Vagina (tissue), 2 donors: Measurements from ENCODE around the gene ANKIB1. TPM values are rescaled to one million over a fixed set of nuclear protein-coding genes. Genes with fewer than 3 reads are reported as not detected.

ENCODE experiments used
- DNase-seq, 2 donors: peaks; one replicate each; pipeline ENCODE4 v3.0.0-alpha.2; 2017; ENCODE audit errors: extremely low spot score in 2 of 2
- H3K27ac ChIP-seq: fragments of 200-600 bp; sonication (generic); one replicate; pipeline ENCODE4 v1.5.1; 2019
- H3K27me3 ChIP-seq: fragments of 200-600 bp; sonication (generic); one replicate; pipeline ENCODE4 v1.5.1; 2019
- H3K36me3 ChIP-seq, 2 donors: fragments of 200-600 bp; sonication (generic); one replicate each; pipeline ENCODE4 v1.5.1; 2017 to 2019
- H3K4me1 ChIP-seq: fragments of 200-600 bp; sonication (generic); one replicate; pipeline ENCODE4 v1.5.1; 2019
- H3K4me3 ChIP-seq, 2 donors: fragments of 200-600 bp; sonication (generic); 1 replicate in 1 of 2; 2 replicates in 1 of 2; pipeline ENCODE4 v1.5.1; 2016 to 2019
- H3K9me3 ChIP-seq: fragments of 200-600 bp; sonication (generic); one replicate; pipeline ENCODE4 v1.5.1; 2019
- CTCF ChIP-seq, 3 experiments: fragments of 450-650 bp in 2 of 3; fragments of 200-600 bp in 1 of 3; sonication (generic) in 1 of 3; IDR thresholded peaks; one replicate each; pipeline ENCODE4 v1.5.1; 2017 to 2019; ENCODE audit warnings: antibody characterized with exemption in 3 of 3, mild to moderate bottlenecking in 2 of 3, moderate library complexity in 2 of 3
- POLR2A ChIP-seq, 2 donors: fragments of 450-650 bp; IDR thresholded peaks; one replicate each; pipeline ENCODE4 v1.6.1; 2017; ENCODE audit warnings: antibody characterized with exemption in 2 of 2, mild to moderate bottlenecking in 2 of 2, moderate library complexity in 2 of 2
- POLR2AphosphoS5 ChIP-seq, 2 donors: sonication (generic); formaldehyde crosslinking; IDR thresholded peaks; one replicate each; pipeline ENCODE4 v1.9.0; 2017; ENCODE audit warnings: antibody characterized with exemption in 2 of 2, mild to moderate bottlenecking in 2 of 2, low read depth in 1 of 2; ENCODE audit not compliant: insufficient read depth in 1 of 2
- intact Hi-C: fragments of 100-400 bp; cut with DNase I; formaldehyde crosslinking; loops from one replicate; pipeline ENCODE4 v1.15.1; 2023
- total RNA-seq: library from RNA; depleted of rRNA; stranded (reverse); fragments of >200 nt; gene quantifications from one replicate; pipeline ENCODE4 v1.2.3, GENCODE V29; 2016

ANKIB1 gene
- total RNA-seq, 1 donor from 2014 or later = 27.7 TPM

- DNase-seq = no peak
- Histone ChIP-seq H3K4me3 (no peak overlapping the region), H3K9me3 (no peaks in the 10 kb centered on the region), H3K36me3 (no peaks in the 10 kb centered on the region), H3K27me3 (no peaks in the 10 kb centered on the region), H3K4me1 (no peaks in the 10 kb centered on the region), H3K27ac (no peak overlapping the region)
- TF ChIP-seq POLR2AphosphoS5 (IDR thresholded peaks at IDR 0.05; ENCODE audit: insufficient read depth in 1 of 2, low read depth in 1 of 2) (no peak), CTCF (IDR thresholded peaks at IDR 0.05) (no peak), POLR2A (IDR thresholded peaks at IDR 0.05) (no peak)
- intact Hi-C loops = no loop called here
Observed at GRCh38 chr7:92417913-92418312, 172.1 kb downstream of the ANKIB1 start.

GRCh38 chr7:92421676-92422435 is 176.1 kb downstream of the ANKIB1 start:
- TF ChIP-seq POLR2AphosphoS5 (IDR thresholded peaks at IDR 0.05; ENCODE audit: insufficient read depth in 1 of 2, low read depth in 1 of 2) (no peak), POLR2A (IDR thresholded peaks at IDR 0.05) (no peak), CTCF (IDR thresholded peaks at IDR 0.05) (no peak)
- Histone ChIP-seq H3K27me3 (no peaks in the 10 kb centered on the region), H3K36me3 (no peaks in the 10 kb centered on the region), H3K4me3 (no peak overlapping the region), H3K4me1 (no peaks in the 10 kb centered on the region), H3K27ac (no peak overlapping the region), H3K9me3 (no peaks in the 10 kb centered on the region)
- no peak for DNase-seq
- intact Hi-C loops = no loop called here

GRCh38 chr7:92422926-92423325 is 177.2 kb downstream of the ANKIB1 start:
- H3K27ac ChIP-seq = no peak overlapping the region
- no peaks in the 10 kb centered on the region for H3K4me1 ChIP-seq
- no peaks in the 10 kb centered on the region for H3K27me3 ChIP-seq
- no peak for DNase-seq
- no peaks in the 10 kb centered on the region for H3K36me3 ChIP-seq
- no peak for TF ChIP-seq CTCF (IDR thresholded peaks at IDR 0.05)
- no peak for TF ChIP-seq POLR2AphosphoS5 (IDR thresholded peaks at IDR 0.05; ENCODE audit: insufficient read depth in 1 of 2, low read depth in 1 of 2)
- TF ChIP-seq POLR2A (IDR thresholded peaks at IDR 0.05) = no peak
- intact Hi-C loops = no loop called here
- H3K9me3 ChIP-seq = no peaks in the 10 kb centered on the region
- H3K4me3 ChIP-seq = no peak overlapping the region

- Histone ChIP-seq H3K4me3 (no peak overlapping the region), H3K4me1 (no peaks in the 10 kb centered on the region), H3K9me3 (no peaks in the 10 kb centered on the region), H3K36me3 (no peaks in the 10 kb centered on the region), H3K27me3 (no peaks in the 10 kb centered on the region), H3K27ac (peak overlapping the region; percentile 52)
- intact Hi-C loops = no loop called here
- no peak for DNase-seq
- no peak for TF ChIP-seq POLR2AphosphoS5 (IDR thresholded peaks at IDR 0.05; ENCODE audit: insufficient read depth in 1 of 2, low read depth in 1 of 2)
Observed at GRCh38 chr7:92423710-92424131, 177.9 kb downstream of the ANKIB1 start.

- no peak overlapping the region for H3K27ac ChIP-seq
- no peak overlapping the region for H3K4me3 ChIP-seq
- no peaks in the 10 kb centered on the region for H3K36me3 ChIP-seq
- H3K27me3 ChIP-seq = no peaks in the 10 kb centered on the region
- no peak for DNase-seq
- H3K9me3 ChIP-seq = no peaks in the 10 kb centered on the region
- H3K4me1 ChIP-seq = no peaks in the 10 kb centered on the region
- TF ChIP-seq POLR2A (IDR thresholded peaks at IDR 0.05) = no peak
- no peak for TF ChIP-seq POLR2AphosphoS5 (IDR thresholded peaks at IDR 0.05; ENCODE audit: insufficient read depth in 1 of 2, low read depth in 1 of 2)
- no peak for TF ChIP-seq CTCF (IDR thresholded peaks at IDR 0.05)
- intact Hi-C loops = no loop called here
Observed at GRCh38 chr7:92425311-92425947, 179.7 kb downstream of the ANKIB1 start.
